Endodermal cell (in vitro differentiated cells): ENCODE measurements around the gene DDX56. TPM values are rescaled to one million over a fixed set of nuclear protein-coding genes. Genes with fewer than 3 reads are reported as not detected.
"Not testable (repeated sequence)": the region's sequence is repeated elsewhere in the genome, so short reads cannot be mapped to it uniquely, and the experiment has no call there.

Experiments used
- DNase-seq: peaks from one replicate; pipeline ENCODE4 v3.0.0-alpha.2; 2017
- H3K27ac ChIP-seq: 2 replicates; pipeline ENCODE4 v1.5.1; 2013; ENCODE audit warnings: mild to moderate bottlenecking, low read depth, low read length, moderate library complexity
- H3K27me3 ChIP-seq: 2 replicates; pipeline ENCODE4 v1.6.1; 2013; ENCODE audit warnings: mild to moderate bottlenecking, low read length, moderate library complexity; ENCODE audit not compliant: insufficient read depth, control insufficient read depth, poor library complexity, severe bottlenecking
- H3K36me3 ChIP-seq: 2 replicates; pipeline ENCODE4 v1.7.0; 2013; ENCODE audit warnings: mild to moderate bottlenecking, low read length, moderate library complexity; ENCODE audit not compliant: control insufficient read depth, insufficient read depth
- H3K4me1 ChIP-seq: one replicate; pipeline ENCODE4 v1.7.0; 2013; ENCODE audit warnings: low read length; ENCODE audit not compliant: control insufficient read depth, insufficient read depth
- H3K4me3 ChIP-seq: 2 replicates; pipeline ENCODE4 v1.5.1; 2013; ENCODE audit warnings: mild to moderate bottlenecking, low read length, moderate library complexity
- H3K9ac ChIP-seq: 2 replicates; pipeline ENCODE4 v1.6.1; 2013; ENCODE audit warnings: mild to moderate bottlenecking, low read length, moderate library complexity; ENCODE audit not compliant: poor library complexity, severe bottlenecking; ENCODE audit errors: extremely low read depth
- H3K9me3 ChIP-seq: 2 replicates; pipeline ENCODE4 v1.6.1; 2013; ENCODE audit warnings: mild to moderate bottlenecking, low read length, moderate library complexity; ENCODE audit not compliant: control insufficient read depth
- H3K27ac Mint-ChIP-seq: 2 replicates; pipeline ENCODE4 v1.8.0; 2020; ENCODE audit warnings: mixed read lengths
- H3K27me3 Mint-ChIP-seq: 2 replicates; pipeline ENCODE4 v1.8.0; 2021; ENCODE audit warnings: mild to moderate bottlenecking, mixed read lengths; ENCODE audit not compliant: insufficient read depth
- H3K36me3 Mint-ChIP-seq: 2 replicates; pipeline ENCODE4 v1.8.0; 2020; ENCODE audit warnings: low read depth, mixed read lengths
- H3K4me1 Mint-ChIP-seq: 2 replicates; pipeline ENCODE4 v1.8.0; 2020; ENCODE audit warnings: mixed read lengths
- H3K4me3 Mint-ChIP-seq: 2 replicates; pipeline ENCODE4 v1.8.0; 2020; ENCODE audit warnings: mild to moderate bottlenecking, moderate library complexity, mixed read lengths
- H3K9me3 Mint-ChIP-seq: 2 replicates; pipeline ENCODE4 v1.8.0; 2020; ENCODE audit warnings: mild to moderate bottlenecking, mixed read lengths
- WGBS, 2 experiments: methylation state at CpG; one replicate each; pipeline versions ENCODE4 v1.1.5 to v1.1.7; 2013; ENCODE audit warnings: missing lambda C conversion rate in 2 of 2, mixed read lengths in 1 of 2; ENCODE audit not compliant: insufficient coverage in 1 of 2, insufficient read length in 1 of 2; 5-methylcytosine and 5-hydroxymethylcytosine counted together
- total RNA-seq, 2 donors: library from RNA; stranded (reverse); fragmentation: NEBNext Ultra II Directional in 1 of 2; extraction: Animal tissue kit (Norgen Biotek cat#: 25700) in 1 of 2; gene quantifications; 2 replicates in 1 of 2; 3 replicates in 1 of 2; pipeline ENCODE4 v1.2.1, GENCODE V29; 2021
- TF ChIP-seq, protein P1 (sequence below): fragments of 200-600 bp; sonication (generic); conservative IDR thresholded peaks from 2 replicates; pipeline ENCODE4 v1.5.0; 2021; ENCODE audit warnings: antibody characterized with exemption, mild to moderate bottlenecking

Gene DDX56
- total RNA-seq, 2 donors from 2014 or later = 73.6 to 79.2 TPM

DNA sequence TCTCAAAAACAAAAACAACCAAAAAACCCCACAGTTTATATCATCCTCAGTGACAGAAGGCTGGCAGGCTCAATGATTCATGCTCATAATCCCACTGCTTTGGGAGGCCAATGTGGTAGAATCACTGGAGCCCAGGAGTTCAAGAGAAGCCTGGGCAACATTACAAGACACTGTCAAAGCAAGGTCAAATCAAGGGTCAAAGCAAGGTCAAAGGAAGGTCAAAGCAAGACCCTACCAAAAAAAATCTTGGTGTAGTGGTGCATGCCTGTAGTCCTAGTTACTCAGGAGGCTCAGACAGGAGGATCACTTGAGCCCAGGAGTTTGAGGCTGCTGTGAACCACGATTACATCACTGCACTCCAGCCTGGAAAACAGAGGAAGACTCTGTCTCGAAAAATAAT lies 18.4 kb downstream of the DDX56 start:
- TF ChIP-seq, protein P1, sequence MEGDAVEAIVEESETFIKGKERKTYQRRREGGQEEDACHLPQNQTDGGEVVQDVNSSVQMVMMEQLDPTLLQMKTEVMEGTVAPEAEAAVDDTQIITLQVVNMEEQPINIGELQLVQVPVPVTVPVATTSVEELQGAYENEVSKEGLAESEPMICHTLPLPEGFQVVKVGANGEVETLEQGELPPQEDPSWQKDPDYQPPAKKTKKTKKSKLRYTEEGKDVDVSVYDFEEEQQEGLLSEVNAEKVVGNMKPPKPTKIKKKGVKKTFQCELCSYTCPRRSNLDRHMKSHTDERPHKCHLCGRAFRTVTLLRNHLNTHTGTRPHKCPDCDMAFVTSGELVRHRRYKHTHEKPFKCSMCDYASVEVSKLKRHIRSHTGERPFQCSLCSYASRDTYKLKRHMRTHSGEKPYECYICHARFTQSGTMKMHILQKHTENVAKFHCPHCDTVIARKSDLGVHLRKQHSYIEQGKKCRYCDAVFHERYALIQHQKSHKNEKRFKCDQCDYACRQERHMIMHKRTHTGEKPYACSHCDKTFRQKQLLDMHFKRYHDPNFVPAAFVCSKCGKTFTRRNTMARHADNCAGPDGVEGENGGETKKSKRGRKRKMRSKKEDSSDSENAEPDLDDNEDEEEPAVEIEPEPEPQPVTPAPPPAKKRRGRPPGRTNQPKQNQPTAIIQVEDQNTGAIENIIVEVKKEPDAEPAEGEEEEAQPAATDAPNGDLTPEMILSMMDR = no peak

DNA sequence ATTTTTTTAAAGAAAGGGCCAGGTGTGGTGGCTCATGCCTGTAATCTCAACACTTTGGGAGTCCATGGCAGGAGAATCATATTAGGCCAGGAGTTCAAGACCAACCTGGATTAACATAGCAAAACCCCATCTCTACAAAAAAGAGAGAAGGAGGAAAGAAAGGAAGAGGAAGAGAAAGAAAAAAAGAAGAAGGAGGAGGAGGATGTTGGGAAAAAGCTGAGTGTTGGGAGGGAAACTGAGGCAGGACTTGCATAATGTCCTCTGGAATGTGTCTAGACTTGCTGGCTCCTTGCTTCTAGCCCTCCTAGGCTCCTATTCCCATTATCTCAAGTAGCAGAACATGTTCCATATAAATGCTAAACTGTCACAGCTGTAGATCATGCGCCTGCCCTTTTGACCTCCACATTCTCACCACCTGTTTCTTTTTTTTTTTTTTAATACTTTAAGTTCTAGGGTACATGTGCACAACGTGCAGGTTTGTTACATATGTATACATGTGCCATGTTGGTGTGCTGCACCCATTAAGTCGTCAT lies 21.2 kb downstream of the DDX56 start:
- H3K4me3 Mint-ChIP-seq = not testable (repeated sequence)

More for the DNA sequence above, 18.4 kb downstream of the DDX56 start:
- Histone ChIP-seq H3K4me1 (no peaks in the 10 kb centered on the region), H3K4me3 (no peak overlapping the region), H3K9ac (no peak overlapping the region), H3K27ac (no peak overlapping the region), H3K36me3 (no peaks in the 10 kb centered on the region), H3K9me3 (no peaks in the 10 kb centered on the region), H3K27me3 (no peaks in the 10 kb centered on the region)
- no peak overlapping the region for H3K27ac Mint-ChIP-seq
- H3K4me3 Mint-ChIP-seq = no peak overlapping the region
- no peaks in the 10 kb centered on the region for H3K4me1 Mint-ChIP-seq
- peaks cover 9% of the 10 kb centered on the region for H3K27me3 Mint-ChIP-seq
- DNase-seq = no peak
- H3K9me3 Mint-ChIP-seq = peaks cover 4% of the 10 kb centered on the region
- 83 to 95% methylated on average over 2 of the region's 2 CpGs for whole genome bisulfite sequencing, 2 experiments
- no peaks in the 10 kb centered on the region for H3K36me3 Mint-ChIP-seq

DNA sequence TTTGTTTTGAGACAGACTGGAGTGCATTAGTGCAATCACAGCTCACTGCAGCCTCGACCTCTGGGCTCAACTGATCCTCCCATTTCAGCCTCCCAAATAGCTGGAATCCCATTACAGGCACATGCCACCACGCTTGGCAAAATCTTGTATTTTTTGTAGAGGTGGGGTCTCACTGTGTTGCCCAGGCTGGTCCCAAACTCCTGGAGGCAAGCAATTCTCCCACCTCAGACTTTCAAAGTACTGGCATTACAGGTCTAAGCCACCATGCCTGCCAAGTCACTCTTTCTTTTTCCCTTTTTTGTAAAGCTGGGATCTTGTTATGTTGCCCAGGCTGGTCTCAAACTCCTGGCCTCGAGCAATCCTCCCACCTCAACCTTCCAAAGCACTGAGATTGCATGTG lies 24.3 kb downstream of the DDX56 start:
- Mint-ChIP-seq H3K4me3 (no peak overlapping the region), H3K9me3 (no peaks in the 10 kb centered on the region), H3K36me3 (no peaks in the 10 kb centered on the region), H3K27me3 (peaks cover 5% of the 10 kb centered on the region), H3K4me1 (peaks cover 3% of the 10 kb centered on the region), H3K27ac (no peak overlapping the region)
- Histone ChIP-seq H3K27ac (no peak overlapping the region), H3K4me3 (no peak overlapping the region), H3K36me3 (no peaks in the 10 kb centered on the region), H3K27me3 (peaks cover 8% of the 10 kb centered on the region), H3K9me3 (no peaks in the 10 kb centered on the region), H3K9ac (no peak overlapping the region), H3K4me1 (no peaks in the 10 kb centered on the region)
- 82 to 85% methylated on average over 2 to 3 of the region's 3 CpGs for WGBS, 2 experiments
- TF ChIP-seq, protein P1 = no peak
- DNase-seq = no peak

More for the DNA sequence above, 21.2 kb downstream of the DDX56 start:
- H3K36me3 Mint-ChIP-seq, H3K27ac Mint-ChIP-seq, DNase-seq, H3K36me3 ChIP-seq, H3K4me1 ChIP-seq, H3K9me3 ChIP-seq, H3K9ac ChIP-seq, H3K4me3 ChIP-seq, H3K9me3 Mint-ChIP-seq, H3K27ac ChIP-seq, H3K27me3 ChIP-seq, H3K4me1 Mint-ChIP-seq: not testable (repeated sequence)
- 92% methylated on average over 2 of the region's 3 CpGs; no CpG with 5 or more reads in 1 of the 2 experiments for WGBS, 2 experiments
- H3K27me3 Mint-ChIP-seq = peaks cover 11% of the 10 kb centered on the region

DNA sequence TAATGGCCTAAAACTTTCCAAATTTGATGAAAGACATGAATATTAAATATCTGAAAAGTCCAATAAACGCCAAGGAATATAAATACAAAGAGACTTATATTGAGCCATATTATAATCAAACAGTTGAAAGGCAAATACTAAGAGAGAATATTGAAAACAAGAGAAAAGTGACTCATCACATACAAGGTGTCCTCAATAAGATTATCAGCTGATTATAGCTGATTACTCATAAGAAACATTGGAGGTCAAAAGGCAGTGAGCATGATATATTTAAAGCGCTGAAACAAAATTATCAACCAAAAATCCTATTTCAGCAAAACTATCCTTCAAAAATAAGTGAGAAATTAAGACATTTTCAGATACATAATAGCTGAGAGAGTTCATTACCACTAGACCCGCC lies 24.8 kb downstream of the DDX56 start:
- TF ChIP-seq, protein P1 = no peak
- H3K4me1 Mint-ChIP-seq = peaks cover 3% of the 10 kb centered on the region
- Histone ChIP-seq H3K4me3 (no peak overlapping the region), H3K9ac (no peak overlapping the region), H3K27ac (no peak overlapping the region), H3K27me3 (peaks cover 8% of the 10 kb centered on the region), H3K9me3 (no peaks in the 10 kb centered on the region), H3K36me3 (no peaks in the 10 kb centered on the region), H3K4me1 (no peaks in the 10 kb centered on the region)
- H3K4me3 Mint-ChIP-seq = no peak overlapping the region
- no peaks in the 10 kb centered on the region for H3K36me3 Mint-ChIP-seq
- no peak for DNase-seq
- no peak overlapping the region for H3K27ac Mint-ChIP-seq
- 100% methylated on average over 1 to 2 of the region's 3 CpGs for WGBS, 2 experiments
- peaks cover 5% of the 10 kb centered on the region for H3K27me3 Mint-ChIP-seq
- H3K9me3 Mint-ChIP-seq = no peaks in the 10 kb centered on the region
